HG03196 (cell line): ENCODE results near the gene AFP.

Experiments
- ATAC-seq: cut with Tn5 transposase; IDR thresholded peaks from one replicate; pipeline ENCODE4 v1.9.1; 2021; ENCODE audit not compliant: unreplicated experiment

The AFP gene

DNA sequence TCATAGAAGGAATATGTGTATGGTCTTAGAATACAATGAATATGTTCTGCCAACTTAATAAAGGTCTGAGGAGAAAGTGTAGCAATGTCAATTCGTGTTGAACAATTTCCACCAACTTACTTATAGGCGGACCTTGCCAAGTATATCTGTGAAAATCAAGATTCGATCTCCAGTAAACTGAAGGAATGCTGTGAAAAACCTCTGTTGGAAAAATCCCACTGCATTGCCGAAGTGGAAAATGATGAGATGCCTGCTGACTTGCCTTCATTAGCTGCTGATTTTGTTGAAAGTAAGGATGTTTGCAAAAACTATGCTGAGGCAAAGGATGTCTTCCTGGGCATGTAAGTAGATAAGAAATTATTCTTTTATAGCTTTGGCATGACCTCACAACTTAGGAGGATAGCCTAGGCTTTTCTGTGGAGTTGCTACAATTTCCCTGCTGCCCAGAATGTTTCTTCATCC is 22.7 kb upstream of the AFP start:
- no peak for ATAC-seq

DNA sequence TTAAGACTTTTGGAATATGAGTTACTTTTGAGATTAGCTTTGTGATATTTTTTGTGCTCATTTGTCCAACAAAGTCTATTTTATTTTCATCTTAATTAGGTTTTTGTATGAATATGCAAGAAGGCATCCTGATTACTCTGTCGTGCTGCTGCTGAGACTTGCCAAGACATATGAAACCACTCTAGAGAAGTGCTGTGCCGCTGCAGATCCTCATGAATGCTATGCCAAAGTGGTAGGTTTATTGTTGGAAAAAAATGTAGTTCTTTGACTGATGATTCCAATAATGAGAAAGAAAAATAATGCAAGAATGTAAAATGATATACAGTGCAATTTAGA is 21.1 kb upstream of the AFP start:
- ATAC-seq = no peak

DNA sequence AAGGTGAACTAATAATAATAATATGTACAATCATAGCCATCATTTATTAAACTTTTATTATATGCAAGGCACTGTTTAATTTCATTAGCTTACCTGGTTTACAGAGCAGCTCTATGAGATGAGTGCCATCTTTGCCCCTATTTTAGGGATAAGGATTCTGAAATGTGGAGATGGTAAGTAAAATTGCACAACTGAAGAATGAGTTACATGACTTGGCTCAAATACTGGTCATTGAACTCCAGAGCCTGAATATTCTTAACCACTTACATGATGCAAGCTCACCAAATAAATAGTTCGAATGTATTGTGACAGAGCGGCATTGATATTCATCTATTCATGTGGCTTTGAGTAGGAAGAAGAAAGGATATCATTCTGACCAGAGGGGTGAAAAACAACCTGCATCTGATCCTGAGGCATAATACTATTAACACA is 20.2 kb upstream of the AFP start:
- no peak for ATAC-seq

DNA sequence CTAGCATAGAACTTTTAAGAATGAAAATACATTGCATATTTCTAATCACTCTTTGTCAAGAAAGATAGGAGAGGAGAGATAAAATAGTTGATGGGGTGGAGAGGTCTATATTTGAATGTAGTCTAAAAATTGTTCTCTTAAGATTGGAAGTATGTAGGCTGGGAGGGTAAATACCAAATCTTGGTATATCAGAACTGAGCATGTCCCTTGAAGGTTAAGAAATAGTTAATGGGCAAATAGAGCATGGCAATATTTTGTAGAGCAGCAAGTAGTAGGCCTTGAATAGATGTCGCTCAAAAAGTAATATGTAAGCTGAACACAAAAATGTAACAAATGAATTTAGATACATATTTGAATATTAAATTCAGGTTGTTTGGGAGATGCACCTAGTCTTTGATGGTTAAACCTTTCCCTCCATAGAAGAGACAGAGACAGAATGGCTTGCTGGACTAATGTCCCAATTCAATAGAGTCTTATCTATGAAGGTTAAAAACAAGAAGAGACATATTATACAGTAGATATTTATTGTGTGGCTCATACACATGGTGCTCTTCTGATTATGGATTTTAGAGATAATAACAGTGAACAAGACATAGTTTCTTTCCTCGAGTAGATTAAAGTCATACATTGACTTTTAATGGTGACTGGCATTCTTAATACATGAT is 19.5 kb upstream of the AFP start:
- no peak for ATAC-seq

DNA sequence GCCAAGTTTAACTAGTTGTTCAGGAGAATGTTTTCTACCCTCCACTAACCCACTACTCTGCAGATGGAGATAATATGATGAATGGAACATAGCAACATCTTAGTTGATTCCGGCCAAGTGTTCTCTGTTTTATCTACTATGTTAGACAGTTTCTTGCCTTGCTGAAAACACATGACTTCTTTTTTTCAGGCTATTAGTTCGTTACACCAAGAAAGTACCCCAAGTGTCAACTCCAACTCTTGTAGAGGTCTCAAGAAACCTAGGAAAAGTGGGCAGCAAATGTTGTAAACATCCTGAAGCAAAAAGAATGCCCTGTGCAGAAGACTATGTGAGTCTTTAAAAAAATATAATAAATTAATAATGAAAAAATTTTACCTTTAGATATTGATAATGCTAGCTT is 18.7 kb upstream of the AFP start:
- no peak for ATAC-seq

DNA sequence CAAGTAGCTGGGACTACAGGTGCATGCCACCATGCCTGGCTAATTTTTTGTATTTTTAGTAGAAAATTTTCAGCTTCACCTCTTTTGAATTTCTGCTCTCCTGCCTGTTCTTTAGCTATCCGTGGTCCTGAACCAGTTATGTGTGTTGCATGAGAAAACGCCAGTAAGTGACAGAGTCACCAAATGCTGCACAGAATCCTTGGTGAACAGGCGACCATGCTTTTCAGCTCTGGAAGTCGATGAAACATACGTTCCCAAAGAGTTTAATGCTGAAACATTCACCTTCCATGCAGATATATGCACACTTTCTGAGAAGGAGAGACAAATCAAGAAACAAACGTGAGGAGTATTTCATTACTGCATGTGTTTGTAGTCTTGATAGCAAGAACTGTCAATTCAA is 18.0 kb upstream of the AFP start:
- ATAC-seq = no peak

DNA sequence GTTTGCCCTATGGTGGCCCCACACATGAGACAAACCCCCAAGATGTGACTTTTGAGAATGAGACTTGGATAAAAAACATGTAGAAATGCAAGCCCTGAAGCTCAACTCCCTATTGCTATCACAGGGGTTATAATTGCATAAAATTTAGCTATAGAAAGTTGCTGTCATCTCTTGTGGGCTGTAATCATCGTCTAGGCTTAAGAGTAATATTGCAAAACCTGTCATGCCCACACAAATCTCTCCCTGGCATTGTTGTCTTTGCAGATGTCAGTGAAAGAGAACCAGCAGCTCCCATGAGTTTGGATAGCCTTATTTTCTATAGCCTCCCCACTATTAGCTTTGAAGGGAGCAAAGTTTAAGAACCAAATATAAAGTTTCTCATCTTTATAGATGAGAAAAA is 17.3 kb upstream of the AFP start:
- ATAC-seq = no peak

DNA sequence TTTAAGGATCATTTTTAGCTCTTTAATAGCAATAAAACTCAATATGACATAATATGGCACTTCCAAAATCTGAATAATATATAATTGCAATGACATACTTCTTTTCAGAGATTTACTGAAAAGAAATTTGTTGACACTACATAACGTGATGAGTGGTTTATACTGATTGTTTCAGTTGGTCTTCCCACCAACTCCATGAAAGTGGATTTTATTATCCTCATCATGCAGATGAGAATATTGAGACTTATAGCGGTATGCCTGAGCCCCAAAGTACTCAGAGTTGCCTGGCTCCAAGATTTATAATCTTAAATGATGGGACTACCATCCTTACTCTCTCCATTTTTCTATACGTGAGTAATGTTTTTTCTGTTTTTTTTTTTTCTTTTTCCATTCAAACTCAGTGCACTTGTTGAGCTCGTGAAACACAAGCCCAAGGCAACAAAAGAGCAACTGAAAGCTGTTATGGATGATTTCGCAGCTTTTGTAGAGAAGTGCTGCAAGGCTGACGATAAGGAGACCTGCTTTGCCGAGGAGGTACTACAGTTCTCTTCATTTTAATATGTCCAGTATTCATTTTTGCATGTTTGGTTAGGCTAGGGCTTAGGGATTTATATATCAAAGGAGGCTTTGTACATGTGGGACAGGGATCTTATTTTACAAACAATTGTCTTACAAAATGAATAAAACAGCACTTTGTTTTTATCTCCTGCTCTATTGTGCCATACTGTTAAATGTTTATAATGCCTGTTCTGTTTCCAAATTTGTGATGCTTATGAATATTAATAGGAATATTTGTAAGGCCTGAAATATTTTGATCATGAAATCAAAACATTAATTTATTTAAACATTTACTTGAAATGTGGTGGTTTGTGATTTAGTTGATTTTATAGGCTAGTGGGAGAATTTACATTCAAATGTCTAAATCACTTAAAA is 16.6 kb upstream of the AFP start:
- ATAC-seq = no peak

DNA sequence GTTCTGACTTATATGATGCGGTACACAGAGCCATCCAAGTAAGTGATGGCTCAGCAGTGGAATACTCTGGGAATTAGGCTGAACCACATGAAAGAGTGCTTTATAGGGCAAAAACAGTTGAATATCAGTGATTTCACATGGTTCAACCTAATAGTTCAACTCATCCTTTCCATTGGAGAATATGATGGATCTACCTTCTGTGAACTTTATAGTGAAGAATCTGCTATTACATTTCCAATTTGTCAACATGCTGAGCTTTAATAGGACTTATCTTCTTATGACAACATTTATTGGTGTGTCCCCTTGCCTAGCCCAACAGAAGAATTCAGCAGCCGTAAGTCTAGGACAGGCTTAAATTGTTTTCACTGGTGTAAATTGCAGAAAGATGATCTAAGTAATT is 15.4 kb upstream of the AFP start:
- no peak for ATAC-seq

DNA sequence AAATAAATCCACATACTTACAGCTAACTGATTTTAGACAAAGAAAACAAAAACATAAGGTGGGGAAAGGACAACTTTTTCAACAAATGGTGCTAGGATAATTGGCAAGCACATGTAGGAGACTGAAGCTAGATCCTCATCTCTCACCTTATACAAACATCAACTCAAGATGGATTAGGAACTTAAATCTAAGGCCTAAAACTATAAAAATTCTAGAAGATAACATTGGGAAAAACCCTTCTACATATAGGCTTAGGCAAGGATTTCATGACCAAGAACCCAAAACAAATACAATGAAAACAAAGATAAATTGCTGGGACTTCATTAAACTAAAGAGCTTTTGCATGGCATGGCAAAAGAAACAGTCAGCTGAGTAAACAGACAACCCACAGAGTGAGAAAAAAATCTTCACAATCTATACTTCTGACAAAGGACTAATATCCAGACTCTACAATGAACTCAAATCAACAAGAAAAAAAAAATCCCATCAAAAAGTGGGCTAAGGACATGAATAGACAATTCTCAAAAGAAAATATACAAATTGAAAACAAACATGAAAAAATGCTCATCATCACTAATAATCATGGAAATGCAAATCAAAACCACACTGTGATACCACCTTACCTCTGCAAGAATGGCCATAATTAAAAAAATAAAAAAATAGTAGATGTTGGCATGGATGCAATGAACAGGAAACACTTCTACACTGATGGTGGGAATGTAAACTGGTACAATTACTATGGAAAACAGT is 14.1 kb upstream of the AFP start:
- no peak for ATAC-seq

DNA sequence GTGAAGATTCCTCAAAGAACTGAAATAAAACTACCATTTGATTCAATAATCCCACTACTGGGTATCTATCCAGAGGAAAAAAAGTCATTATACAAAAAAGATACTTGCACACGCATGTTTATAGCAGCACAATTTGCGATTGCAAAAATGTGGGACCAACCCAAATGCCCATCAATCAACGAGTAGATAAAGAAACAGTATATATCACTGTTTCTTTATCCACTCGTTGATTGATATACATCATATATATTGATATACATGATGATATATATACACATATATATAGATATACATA is 13.6 kb upstream of the AFP start:
- ATAC-seq = no peak

DNA sequence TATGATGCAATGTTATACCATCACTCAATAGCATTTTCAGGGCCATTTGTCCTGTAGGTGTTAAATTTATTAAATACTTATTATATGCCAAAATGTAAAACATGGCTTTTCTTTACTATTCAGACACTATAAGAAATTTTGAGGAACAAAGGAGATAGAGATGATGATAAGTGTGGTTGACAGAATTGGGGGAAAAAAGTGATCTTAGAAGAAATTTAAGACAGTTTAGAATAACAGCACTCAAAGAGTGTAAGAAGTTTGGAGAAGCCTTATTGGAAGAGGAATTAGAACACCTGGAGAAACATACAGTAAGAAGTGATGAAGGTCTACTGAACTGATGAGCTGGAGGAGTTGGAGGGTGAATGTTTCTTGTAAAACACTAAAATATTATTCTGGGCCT is 12.8 kb upstream of the AFP start:
- ATAC-seq = no peak

DNA sequence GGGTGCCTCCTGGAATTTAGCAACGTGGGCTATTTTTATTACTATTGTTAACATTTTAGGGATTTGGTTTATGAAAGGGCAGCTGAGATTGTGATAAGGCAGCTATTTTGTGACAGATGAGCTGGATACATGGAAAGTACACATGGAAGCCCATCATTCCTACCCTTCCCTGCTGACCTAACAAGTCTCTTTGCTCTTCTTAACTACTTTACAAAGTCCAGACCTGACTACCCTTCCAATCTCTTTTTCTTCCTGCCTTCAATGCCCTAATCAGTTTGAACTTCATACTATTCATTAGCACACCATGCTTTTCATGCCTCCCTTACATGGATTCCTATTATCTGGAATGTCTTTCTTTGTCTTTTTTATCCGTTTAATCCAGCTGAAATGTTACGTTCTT is 9.4 kb upstream of the AFP start:
- ATAC-seq = no peak

DNA sequence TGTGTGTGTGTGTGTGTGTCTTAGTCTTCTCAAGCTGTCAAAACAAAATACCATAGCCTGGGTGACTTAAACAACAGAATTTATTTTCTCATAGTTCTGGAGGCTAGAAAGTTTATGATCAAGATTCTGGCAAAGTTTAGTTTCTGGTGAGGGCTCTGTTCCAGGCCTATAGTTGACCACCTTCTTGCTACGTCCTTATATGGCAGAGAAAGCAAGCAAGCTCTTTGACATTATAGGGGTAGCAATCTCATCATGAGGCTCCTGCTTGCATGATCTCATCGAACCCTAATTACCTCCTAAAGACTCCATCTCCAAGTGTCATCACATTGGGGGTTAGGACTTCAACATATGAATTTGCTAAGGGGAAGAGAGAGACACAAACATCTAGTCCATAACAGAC is 6.9 kb upstream of the AFP start:
- no peak for ATAC-seq

DNA sequence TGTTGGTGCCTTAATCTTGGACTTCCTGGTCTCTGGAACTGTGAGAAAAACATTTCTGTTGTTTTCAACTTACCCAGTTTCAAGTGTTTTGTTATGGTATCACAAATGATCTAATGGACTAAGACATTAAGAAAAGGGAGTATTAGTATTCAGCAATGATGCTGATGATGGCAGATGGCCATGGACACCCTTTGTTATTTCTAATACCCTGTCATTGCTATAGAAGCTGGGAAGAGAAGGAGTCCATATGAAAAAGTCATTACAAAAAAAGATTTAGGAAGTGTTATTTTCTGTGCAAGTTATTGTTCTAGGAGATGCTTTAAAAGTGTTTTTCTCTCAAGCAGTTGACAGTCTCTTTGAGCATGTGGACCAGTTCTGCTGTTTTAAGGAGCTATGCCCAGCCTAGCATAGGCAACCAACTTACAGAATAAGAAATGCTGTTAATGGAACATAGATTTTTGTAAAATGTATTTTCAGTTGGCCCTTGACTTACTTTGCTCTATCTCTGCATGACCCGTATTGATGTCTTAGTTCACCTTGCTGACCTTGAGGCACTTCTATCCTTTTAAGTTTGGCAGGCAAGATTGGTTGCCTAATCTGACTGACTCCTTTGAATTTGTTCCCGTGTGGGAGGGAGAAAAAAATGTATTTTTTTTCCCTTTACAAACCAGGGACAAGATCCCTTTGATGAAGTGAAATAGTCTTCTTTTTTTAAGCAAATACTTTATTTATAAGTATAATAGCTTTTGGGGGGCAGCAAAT is 6.0 kb upstream of the AFP start:
- no peak for ATAC-seq

DNA sequence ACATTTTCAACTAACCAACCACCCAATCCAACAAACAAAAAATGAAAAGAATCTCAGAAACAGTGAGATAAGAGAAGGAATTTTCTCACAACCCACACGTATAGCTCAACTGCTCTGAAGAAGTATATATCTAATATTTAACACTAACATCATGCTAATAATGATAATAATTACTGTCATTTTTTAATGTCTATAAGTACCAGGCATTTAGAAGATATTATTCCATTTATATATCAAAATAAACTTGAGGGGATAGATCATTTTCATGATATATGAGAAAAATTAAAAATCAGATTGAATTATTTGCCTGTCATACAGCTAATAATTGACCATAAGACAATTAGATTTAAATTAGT is 4.2 kb upstream of the AFP start:
- no peak for ATAC-seq

DNA sequence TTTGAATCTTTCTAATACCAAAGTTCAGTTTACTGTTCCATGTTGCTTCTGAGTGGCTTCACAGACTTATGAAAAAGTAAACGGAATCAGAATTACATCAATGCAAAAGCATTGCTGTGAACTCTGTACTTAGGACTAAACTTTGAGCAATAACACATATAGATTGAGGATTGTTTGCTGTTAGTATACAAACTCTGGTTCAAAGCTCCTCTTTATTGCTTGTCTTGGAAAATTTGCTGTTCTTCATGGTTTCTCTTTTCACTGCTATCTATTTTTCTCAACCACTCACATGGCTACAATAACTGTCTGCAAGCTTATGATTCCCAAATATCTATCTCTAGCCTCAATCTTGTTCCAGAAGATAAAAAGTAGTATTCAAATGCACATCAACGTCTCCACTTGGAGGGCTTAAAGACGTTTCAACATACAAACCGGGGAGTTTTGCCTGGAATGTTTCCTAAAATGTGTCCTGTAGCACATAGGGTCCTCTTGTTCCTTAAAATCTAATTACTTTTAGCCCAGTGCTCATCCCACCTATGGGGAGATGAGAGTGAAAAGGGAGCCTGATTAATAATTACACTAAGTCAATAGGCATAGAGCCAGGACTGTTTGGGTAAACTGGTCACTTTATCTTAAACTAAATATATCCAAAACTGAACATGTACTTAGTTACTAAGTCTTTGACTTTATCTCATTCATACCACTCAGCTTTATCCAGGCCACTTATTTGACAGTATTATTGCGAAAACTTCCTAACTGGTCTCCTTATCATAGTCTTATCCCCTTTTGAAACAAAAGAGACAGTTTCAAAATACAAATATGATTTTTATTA is 3.6 kb upstream of the AFP start:
- ATAC-seq = no peak

DNA sequence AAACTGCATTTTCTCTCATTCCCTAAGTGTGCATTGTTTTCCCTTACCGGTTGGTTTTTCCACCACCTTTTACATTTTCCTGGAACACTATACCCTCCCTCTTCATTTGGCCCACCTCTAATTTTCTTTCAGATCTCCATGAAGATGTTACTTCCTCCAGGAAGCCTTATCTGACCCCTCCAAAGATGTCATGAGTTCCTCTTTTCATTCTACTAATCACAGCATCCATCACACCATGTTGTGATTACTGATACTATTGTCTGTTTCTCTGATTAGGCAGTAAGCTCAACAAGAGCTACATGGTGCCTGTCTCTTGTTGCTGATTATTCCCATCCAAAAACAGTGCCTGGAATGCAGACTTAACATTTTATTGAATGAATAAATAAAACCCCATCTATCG is 2.9 kb upstream of the AFP start:
- no peak for ATAC-seq

DNA sequence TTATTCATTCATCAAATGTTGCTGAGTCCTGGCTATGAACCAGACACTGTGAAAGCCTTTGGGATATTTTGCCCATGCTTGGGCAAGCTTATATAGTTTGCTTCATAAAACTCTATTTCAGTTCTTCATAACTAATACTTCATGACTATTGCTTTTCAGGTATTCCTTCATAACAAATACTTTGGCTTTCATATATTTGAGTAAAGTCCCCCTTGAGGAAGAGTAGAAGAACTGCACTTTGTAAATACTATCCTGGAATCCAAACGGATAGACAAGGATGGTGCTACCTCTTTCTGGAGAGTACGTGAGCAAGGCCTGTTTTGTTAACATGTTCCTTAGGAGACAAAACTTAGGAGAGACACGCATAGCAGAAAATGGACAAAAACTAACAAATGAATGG is 1.7 kb upstream of the AFP start:
- no peak for ATAC-seq

DNA sequence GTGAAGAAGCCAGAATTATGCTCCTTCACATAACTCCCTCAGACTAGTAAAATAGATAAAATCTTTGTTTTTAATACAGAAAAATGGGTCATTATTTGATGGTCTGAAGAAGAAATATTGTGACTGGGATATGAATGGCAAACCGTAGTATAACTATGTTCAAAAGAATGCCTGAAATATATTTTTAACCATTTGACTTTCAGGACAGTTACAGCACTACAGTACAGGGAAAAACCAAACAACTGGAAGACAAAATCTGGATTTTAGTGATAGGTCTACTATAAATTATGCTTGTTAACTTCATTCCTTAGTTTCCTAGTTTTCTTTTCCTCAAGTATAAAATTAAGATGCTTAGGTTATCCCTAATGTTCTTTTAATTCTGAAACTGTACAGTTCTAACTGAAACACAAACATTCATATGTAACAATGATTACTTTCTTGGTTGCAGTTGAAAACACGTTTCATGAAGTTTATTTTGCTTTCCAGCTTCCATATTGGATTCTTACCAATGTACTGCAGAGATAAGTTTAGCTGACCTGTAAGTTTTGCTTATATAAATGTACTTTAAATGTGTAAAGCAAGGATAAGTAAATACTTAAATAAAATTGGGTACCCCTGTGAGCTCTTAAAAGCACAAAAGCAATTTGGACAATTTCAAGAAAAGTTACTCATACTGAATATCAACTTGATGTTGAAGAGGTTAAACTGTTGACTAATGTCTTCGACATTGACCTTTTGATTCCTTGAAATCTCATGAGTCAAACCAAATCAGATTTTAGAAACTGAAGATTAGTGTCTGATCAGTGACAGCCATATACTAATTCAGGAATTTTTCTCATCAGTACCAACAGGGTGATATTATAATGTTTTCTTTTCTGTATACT is 895 bp downstream of the AFP start:
- no peak for ATAC-seq
